IPS-20b (cell line): Measurements from ENCODE around the gene BCKDK.

Experiments
- H3K27ac ChIP-seq: one replicate; pipeline ENCODE4 v1.5.1; 2013; ENCODE audit warnings: low read length
- H3K27me3 ChIP-seq: 2 replicates; pipeline ENCODE4 v1.6.1; 2013; ENCODE audit warnings: mild to moderate bottlenecking, low read length, inconsistent platforms; ENCODE audit not compliant: insufficient read depth
- H3K36me3 ChIP-seq: 2 replicates; pipeline ENCODE4 v1.6.1; 2013; ENCODE audit warnings: low read depth, mild to moderate bottlenecking, inconsistent platforms, low read length, moderate library complexity; ENCODE audit not compliant: insufficient read depth
- H3K4me1 ChIP-seq: 2 replicates; pipeline ENCODE4 v1.6.1; 2013; ENCODE audit warnings: mild to moderate bottlenecking, control low read depth, inconsistent platforms, low read length, moderate library complexity; ENCODE audit not compliant: insufficient read depth
- H3K4me3 ChIP-seq: 2 replicates; pipeline ENCODE4 v1.5.1; 2013; ENCODE audit warnings: mild to moderate bottlenecking, low read length, inconsistent platforms
- H3K9ac ChIP-seq: 2 replicates; pipeline ENCODE4 v1.6.1; 2013; ENCODE audit warnings: low read depth, mild to moderate bottlenecking, inconsistent platforms, low read length, moderate library complexity
- H3K9me3 ChIP-seq: 2 replicates; pipeline ENCODE4 v1.6.1; 2013; ENCODE audit warnings: mild to moderate bottlenecking, low read depth, low read length, inconsistent platforms; ENCODE audit not compliant: insufficient read depth

The BCKDK gene

DNA sequence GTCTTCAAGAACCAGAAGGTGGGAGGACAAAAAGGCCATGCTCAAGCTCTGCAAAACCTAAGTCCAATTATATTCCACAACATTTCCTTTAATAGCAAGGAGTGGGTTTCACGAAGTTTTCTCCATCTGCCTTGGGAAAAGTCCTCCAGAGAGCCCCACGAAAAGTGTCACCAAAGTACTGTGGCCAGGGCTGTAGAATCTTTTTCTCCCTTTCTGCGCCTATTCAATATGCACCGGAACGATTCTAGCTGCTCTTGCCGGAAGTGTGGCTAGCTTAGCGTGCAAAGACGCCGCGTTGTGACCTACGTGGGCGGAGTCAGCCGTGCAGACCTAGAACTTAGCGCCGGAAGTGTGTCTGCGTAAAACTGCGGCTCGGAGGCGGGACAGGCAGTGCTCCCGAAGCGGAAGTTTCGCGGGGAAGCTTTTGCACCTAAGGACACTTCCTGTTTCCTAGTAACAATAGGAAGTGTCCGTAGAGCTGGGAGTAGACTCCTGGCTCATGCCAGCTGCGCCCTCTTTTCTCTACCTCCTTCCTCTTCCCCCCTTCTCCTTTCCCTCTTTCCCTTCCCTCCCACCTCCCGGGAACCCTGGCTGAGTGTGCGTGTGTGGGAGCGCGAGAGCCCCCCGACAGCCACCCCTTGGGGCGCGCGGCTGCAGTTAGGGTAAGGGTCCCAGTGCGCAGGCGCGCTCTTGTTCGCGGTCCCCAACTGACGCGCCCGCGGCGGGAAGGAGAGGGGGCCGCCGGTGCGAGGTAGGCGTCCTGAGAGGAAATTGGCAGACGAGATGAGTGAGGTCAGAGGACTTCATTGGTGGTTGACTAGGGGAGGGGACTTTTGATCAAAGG, 34.0 kb upstream of the BCKDK start, which contains the start of the genes ZNF646 and ZNF668:
ZNF646 (plus strand) TSS at position 453 of the 844 bp plus-strand sequence. CDS start 1,903 bp downstream, outside the sequence.
ZNF668 (minus strand) TSS at position 271 of the 844 bp plus-strand sequence. CDS start 9,781 bp downstream, outside the sequence.
- H3K4me3 ChIP-seq = peak within 1 kb of the TSS; percentile 89

DNA sequence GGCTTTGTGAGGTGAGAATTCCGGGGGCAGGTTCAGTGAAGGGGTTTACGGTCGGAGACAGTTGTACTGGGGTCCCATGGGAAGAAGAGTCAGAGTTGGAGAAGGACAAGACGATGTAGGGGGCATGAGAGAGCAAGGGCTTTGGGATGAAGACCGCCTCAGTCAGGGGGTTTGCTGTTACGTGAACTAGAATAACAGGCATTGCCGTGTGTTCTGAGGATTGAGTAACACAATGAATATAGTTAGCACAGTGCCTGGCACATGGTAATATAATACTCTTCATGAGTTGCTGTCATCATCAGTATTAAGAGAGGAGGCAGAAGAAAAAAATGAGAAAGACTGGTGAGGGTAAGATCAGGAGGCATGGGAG, 33.4 kb upstream of the BCKDK start:
- Histone ChIP-seq H3K4me1 (peaks cover 6% of the 10 kb centered on the region), H3K9ac (peak overlapping the region; percentile 85), H3K27me3 (no peaks in the 10 kb centered on the region), H3K36me3 (peaks cover 38% of the 10 kb centered on the region), H3K27ac (peak overlapping the region; percentile 43), H3K4me3 (peak overlapping the region; percentile 89), H3K9me3 (no peaks in the 10 kb centered on the region)

More for the DNA sequence above, 34.0 kb upstream of the BCKDK start, which contains the start of the genes ZNF646 and ZNF668:
- Histone ChIP-seq H3K27me3 (no peaks in the 10 kb centered on the region), H3K9me3 (no peaks in the 10 kb centered on the region), H3K27ac (peak within 1 kb of the TSS; percentile 43), H3K9ac (peak within 1 kb of the TSS; percentile 85), H3K36me3 (peaks cover 32% of the 10 kb centered on the region), H3K4me1 (peaks cover 6% of the 10 kb centered on the region)

DNA sequence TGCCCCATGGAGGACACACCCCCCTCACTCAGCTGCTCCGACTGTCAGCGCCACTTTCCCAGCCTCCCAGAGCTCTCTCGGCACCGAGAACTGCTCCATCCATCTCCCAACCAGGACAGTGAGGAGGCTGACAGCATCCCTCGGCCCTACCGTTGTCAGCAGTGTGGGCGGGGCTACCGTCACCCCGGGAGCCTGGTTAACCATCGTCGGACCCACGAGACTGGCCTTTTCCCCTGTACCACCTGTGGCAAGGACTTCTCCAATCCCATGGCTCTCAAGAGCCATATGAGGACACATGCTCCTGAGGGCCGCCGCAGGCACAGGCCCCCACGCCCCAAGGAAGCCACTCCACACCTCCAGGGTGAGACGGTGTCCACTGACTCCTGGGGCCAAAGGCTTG, 31.9 kb upstream of the BCKDK start:
- no peak overlapping the region for H3K27ac ChIP-seq
- H3K9me3 ChIP-seq = no peaks in the 10 kb centered on the region
- no peak overlapping the region for H3K4me3 ChIP-seq
- peaks cover 54% of the 10 kb centered on the region for H3K36me3 ChIP-seq
- H3K4me1 ChIP-seq = peaks cover 6% of the 10 kb centered on the region
- H3K9ac ChIP-seq = no peak overlapping the region
- H3K27me3 ChIP-seq = no peaks in the 10 kb centered on the region

DNA sequence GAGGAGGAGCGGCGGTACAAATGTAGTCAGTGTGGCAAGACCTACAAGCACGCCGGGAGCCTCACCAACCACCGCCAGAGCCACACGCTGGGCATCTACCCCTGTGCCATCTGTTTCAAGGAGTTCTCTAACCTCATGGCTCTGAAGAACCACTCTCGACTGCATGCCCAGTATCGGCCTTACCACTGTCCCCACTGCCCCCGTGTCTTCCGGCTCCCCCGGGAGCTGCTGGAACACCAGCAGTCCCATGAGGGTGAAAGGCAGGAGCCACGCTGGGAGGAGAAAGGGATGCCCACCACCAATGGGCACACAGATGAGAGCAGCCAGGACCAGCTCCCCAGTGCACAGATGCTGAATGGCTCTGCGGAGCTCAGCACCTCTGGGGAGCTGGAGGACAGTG, 31.2 kb upstream of the BCKDK start:
- no peak overlapping the region for H3K9ac ChIP-seq
- H3K4me1 ChIP-seq = peaks cover 2% of the 10 kb centered on the region
- no peak overlapping the region for H3K4me3 ChIP-seq
- H3K27ac ChIP-seq = no peak overlapping the region
- H3K9me3 ChIP-seq = no peaks in the 10 kb centered on the region
- H3K36me3 ChIP-seq = peaks cover 58% of the 10 kb centered on the region
- H3K27me3 ChIP-seq = no peaks in the 10 kb centered on the region

DNA sequence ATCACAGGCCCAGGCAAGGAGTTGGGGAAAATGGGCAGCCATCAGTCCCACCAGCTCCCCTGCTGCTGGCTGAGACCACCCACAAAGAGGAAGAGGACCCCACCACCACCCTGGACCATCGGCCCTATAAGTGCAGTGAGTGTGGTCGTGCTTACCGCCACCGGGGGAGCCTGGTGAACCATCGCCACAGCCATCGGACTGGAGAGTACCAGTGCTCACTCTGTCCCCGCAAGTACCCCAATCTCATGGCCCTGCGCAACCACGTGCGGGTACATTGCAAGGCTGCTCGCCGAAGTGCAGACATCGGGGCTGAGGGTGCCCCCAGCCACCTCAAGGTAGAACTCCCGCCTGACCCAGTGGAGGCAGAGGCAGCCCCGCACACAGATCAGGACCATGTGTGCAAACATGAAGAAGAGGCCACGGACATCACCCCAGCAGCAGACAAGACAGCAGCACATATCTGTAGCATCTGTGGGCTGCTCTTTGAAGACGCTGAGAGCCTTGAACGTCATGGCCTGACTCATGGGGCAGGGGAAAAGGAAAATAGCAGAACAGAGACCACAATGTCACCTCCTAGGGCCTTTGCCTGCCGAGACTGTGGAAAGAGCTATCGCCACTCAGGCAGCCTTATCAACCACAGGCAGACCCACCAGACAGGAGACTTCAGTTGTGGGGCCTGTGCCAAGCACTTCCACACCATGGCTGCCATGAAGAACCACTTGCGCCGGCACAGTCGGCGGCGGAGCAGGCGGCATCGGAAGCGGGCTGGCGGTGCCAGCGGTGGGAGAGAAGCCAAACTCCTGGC, 30.4 kb upstream of the BCKDK start:
- Histone ChIP-seq H3K27ac (no peak overlapping the region), H3K4me1 (no peaks in the 10 kb centered on the region), H3K9ac (no peak overlapping the region), H3K27me3 (no peaks in the 10 kb centered on the region), H3K9me3 (no peaks in the 10 kb centered on the region), H3K4me3 (no peak overlapping the region), H3K36me3 (peaks cover 65% of the 10 kb centered on the region)

DNA sequence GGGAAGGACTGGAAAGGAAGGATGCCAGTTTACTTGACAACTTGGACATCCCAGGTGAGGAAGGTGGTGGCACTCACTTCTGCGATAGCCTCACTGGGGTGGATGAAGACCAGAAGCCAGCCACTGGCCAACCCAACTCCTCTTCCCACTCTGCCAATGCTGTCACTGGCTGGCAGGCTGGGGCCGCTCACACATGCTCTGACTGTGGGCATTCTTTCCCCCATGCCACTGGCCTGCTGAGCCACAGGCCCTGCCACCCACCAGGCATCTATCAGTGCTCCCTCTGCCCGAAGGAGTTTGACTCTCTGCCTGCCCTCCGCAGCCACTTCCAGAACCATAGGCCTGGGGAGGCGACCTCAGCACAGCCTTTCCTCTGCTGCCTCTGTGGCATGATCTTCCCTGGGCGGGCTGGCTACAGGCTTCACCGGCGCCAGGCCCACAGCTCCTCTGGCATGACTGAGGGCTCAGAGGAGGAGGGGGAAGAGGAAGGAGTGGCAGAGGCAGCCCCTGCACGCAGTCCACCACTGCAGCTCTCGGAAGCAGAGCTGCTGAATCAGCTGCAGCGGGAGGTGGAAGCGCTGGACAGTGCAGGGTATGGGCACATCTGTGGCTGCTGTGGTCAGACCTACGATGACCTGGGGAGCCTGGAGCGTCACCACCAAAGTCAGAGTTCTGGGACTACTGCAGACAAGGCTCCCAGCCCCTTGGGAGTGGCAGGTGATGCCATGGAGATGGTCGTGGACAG, 29.4 kb upstream of the BCKDK start:
- no peaks in the 10 kb centered on the region for H3K27me3 ChIP-seq
- peaks cover 70% of the 10 kb centered on the region for H3K36me3 ChIP-seq
- H3K9ac ChIP-seq = no peak overlapping the region
- H3K9me3 ChIP-seq = no peaks in the 10 kb centered on the region
- H3K27ac ChIP-seq = no peak overlapping the region
- H3K4me1 ChIP-seq = no peaks in the 10 kb centered on the region
- H3K4me3 ChIP-seq = no peak overlapping the region

DNA sequence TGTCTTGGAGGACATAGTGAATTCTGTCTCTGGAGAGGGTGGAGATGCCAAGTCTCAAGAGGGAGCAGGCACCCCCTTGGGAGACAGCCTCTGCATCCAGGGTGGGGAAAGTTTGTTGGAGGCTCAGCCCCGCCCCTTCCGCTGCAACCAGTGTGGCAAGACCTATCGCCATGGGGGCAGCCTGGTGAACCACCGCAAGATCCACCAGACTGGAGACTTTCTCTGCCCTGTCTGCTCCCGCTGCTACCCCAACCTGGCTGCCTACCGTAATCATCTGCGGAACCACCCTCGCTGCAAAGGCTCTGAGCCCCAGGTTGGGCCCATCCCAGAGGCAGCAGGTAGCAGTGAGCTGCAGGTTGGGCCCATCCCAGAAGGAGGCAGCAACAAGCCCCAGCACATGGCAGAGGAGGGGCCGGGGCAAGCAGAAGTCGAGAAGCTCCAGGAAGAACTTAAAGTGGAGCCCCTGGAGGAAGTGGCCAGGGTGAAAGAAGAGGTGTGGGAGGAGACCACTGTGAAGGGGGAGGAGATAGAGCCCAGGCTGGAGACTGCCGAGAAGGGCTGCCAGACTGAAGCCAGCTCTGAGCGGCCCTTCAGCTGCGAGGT, 28.7 kb upstream of the BCKDK start:
- Histone ChIP-seq H3K4me3 (no peak overlapping the region), H3K4me1 (no peaks in the 10 kb centered on the region), H3K9ac (no peak overlapping the region), H3K9me3 (no peaks in the 10 kb centered on the region), H3K27me3 (no peaks in the 10 kb centered on the region), H3K36me3 (peaks cover 70% of the 10 kb centered on the region), H3K27ac (no peak overlapping the region)

DNA sequence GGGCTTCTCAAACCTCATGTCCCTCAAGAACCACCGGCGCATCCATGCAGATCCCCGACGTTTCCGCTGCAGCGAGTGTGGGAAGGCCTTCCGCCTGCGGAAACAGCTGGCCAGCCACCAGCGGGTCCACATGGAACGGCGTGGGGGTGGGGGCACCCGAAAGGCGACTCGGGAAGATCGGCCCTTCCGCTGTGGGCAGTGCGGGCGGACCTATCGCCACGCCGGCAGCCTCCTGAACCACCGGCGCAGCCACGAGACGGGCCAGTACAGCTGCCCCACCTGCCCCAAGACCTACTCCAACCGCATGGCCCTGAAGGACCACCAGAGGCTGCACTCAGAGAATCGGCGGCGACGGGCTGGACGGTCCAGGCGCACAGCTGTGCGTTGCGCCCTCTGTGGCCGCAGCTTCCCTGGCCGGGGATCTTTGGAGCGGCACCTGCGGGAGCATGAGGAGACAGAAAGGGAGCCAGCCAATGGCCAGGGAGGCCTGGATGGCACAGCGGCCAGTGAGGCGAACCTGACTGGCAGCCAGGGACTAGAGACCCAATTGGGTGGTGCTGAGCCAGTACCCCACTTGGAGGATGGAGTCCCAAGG, 28.1 kb upstream of the BCKDK start:
- Histone ChIP-seq H3K4me1 (no peaks in the 10 kb centered on the region), H3K27ac (no peak overlapping the region), H3K4me3 (no peak overlapping the region), H3K9me3 (no peaks in the 10 kb centered on the region), H3K9ac (no peak overlapping the region), H3K27me3 (no peaks in the 10 kb centered on the region), H3K36me3 (peaks cover 70% of the 10 kb centered on the region)

DNA sequence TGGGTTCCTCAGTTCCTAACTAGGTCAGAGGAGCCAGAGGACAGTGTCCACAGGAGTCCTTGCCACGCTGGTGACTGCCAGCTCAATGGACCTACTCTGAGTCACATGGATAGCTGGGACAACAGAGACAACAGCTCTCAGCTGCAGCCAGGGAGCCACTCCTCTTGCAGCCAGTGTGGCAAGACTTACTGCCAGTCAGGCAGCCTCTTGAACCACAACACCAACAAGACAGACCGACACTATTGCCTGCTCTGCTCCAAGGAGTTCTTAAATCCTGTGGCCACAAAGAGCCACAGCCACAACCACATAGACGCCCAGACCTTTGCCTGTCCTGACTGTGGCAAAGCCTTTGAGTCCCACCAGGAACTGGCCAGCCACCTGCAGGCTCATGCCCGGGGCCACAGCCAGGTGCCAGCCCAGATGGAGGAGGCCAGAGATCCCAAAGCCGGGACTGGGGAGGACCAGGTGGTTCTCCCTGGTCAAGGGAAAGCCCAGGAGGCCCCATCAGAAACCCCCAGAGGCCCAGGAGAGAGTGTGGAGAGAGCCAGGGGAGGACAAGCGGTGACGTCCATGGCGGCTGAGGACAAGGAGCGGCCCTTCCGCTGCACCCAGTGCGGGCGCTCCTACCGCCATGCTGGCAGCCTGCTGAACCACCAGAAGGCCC, 27.3 kb upstream of the BCKDK start:
- H3K4me1 ChIP-seq = no peaks in the 10 kb centered on the region
- H3K9ac ChIP-seq = no peak overlapping the region
- peaks cover 70% of the 10 kb centered on the region for H3K36me3 ChIP-seq
- H3K4me3 ChIP-seq = no peak overlapping the region
- H3K27me3 ChIP-seq = no peaks in the 10 kb centered on the region
- H3K27ac ChIP-seq = no peak overlapping the region
- no peaks in the 10 kb centered on the region for H3K9me3 ChIP-seq

DNA sequence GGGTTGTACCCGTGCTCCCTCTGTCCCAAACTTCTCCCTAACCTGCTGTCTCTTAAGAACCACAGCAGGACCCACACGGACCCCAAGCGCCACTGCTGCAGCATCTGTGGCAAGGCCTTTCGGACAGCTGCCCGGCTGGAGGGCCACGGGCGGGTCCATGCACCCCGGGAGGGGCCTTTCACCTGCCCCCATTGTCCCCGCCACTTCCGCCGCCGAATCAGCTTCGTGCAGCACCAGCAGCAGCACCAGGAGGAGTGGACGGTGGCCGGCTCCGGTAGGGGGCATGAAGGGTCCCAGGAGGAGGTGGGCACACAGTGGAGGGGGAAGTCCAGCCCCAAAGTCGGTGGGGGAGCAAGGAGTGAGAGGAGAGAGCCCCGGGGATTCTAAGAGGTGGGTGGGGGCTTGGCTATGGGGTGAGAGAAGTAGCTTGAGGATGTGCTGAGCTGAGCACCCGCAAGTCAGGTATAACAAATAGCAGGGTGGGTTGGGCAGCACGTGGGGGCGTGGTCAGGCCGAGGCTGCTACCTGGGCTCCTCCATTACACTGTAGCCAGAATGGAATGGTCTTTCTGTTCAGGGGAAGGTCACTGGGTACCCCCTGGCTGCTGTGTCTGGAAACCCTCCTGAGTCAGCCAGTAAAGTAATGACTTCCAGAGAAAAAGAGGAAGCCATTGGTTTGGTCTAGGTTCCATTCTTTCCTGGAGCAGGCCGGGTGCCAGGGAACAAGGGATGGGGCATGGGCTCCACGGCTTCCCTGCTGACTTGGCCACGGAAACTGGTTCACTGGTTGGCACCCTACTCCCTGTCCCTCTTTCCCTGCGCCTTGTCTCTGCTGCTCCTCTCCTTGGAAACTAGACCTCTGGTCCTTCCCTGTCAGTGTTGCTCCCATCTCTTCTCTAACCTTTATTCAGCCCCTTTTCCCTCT, 26.5 kb upstream of the BCKDK start:
- Histone ChIP-seq H3K9me3 (no peaks in the 10 kb centered on the region), H3K4me1 (no peaks in the 10 kb centered on the region), H3K4me3 (no peak overlapping the region), H3K9ac (no peak overlapping the region), H3K27me3 (no peaks in the 10 kb centered on the region), H3K36me3 (peaks cover 63% of the 10 kb centered on the region), H3K27ac (no peak overlapping the region)
